Measurements from ENCODE around the gene MTHFD2L.

MTHFD2L gene

GRCh38 chr4:74174421-74174820 is 16.5 kb downstream of the MTHFD2L start:
- Histone ChIP-seq H3K4me1 (ENCODE audit: low read length) (no peaks in the 10 kb centered on the region), H3K27me3 (replicated peaks; ENCODE audit: insufficient read depth, low read length) (no peaks in the 10 kb centered on the region), H3K9me2 (replicated peaks; ENCODE audit: insufficient read depth, low read length) (no peaks in the 10 kb centered on the region), H3K27ac (ENCODE audit: low read length) (no peak overlapping the region), H3F3A (ENCODE audit: insufficient read depth, low read length) (no peaks in the 10 kb centered on the region), H3K36me3 (replicated peaks; ENCODE audit: insufficient read depth, low read length) (no peaks in the 10 kb centered on the region), H3K9ac (ENCODE audit: low read length) (no peak overlapping the region), H2AFZ (ENCODE audit: low read length) (no peak overlapping the region), H3K9me3 (replicated peaks; ENCODE audit: insufficient read depth, low read length) (no peaks in the 10 kb centered on the region), H3K4me2 (ENCODE audit: low read depth, low read length) (no peak overlapping the region), H4K20me1 (ENCODE audit: insufficient read depth, low read length) (no peaks in the 10 kb centered on the region), H3K4me3 (ENCODE audit: low read length) (no peak overlapping the region), H3K79me2 (ENCODE audit: low read length) (no peaks in the 10 kb centered on the region)
- TF ChIP-seq EZH2 (optimal IDR thresholded peaks at IDR 0.05; ENCODE audit: low read depth, low read length) = no peak
- TF ChIP-seq CTCF (IDR thresholded peaks at IDR 0.05; ENCODE audit: low read length) = no peak
- TF ChIP-seq EZH2phosphoT487 (IDR thresholded peaks at IDR 0.05; ENCODE audit: low read length) = no peak
- no peak for DNase-seq

- H4K20me1 ChIP-seq (ENCODE audit: insufficient read depth, low read length) = no peaks in the 10 kb centered on the region
- no peak overlapping the region for H3K27ac ChIP-seq (ENCODE audit: low read length)
- no peak overlapping the region for H2AFZ ChIP-seq (ENCODE audit: low read length)
- DNase-seq = no peak
- H3K9me2 ChIP-seq (replicated peaks; ENCODE audit: insufficient read depth, low read length) = no peaks in the 10 kb centered on the region
- no peak overlapping the region for H3K4me3 ChIP-seq (ENCODE audit: low read length)
- no peaks in the 10 kb centered on the region for H3K79me2 ChIP-seq (ENCODE audit: low read length)
- no peaks in the 10 kb centered on the region for H3K27me3 ChIP-seq (replicated peaks; ENCODE audit: insufficient read depth, low read length)
- no peak overlapping the region for H3K9ac ChIP-seq (ENCODE audit: low read length)
- TF ChIP-seq EZH2 (optimal IDR thresholded peaks at IDR 0.05; ENCODE audit: low read depth, low read length) (no peak), EZH2phosphoT487 (IDR thresholded peaks at IDR 0.05; ENCODE audit: low read length) (no peak), CTCF (IDR thresholded peaks at IDR 0.05; ENCODE audit: low read length) (no peak)
- no peak overlapping the region for H3K4me2 ChIP-seq (ENCODE audit: low read depth, low read length)
- H3F3A ChIP-seq (ENCODE audit: insufficient read depth, low read length) = no peaks in the 10 kb centered on the region
- no peaks in the 10 kb centered on the region for H3K9me3 ChIP-seq (replicated peaks; ENCODE audit: insufficient read depth, low read length)
- H3K36me3 ChIP-seq (replicated peaks; ENCODE audit: insufficient read depth, low read length) = no peaks in the 10 kb centered on the region
- no peaks in the 10 kb centered on the region for H3K4me1 ChIP-seq (ENCODE audit: low read length)
Measured at GRCh38 chr4:74174941-74175340, 17.0 kb downstream of the MTHFD2L start.

GRCh38 chr4:74175379-74175778 is 17.5 kb downstream of the MTHFD2L start:
- Histone ChIP-seq H3K4me3 (ENCODE audit: low read length) (no peak overlapping the region), H3K27me3 (replicated peaks; ENCODE audit: insufficient read depth, low read length) (no peaks in the 10 kb centered on the region), H3K9me2 (replicated peaks; ENCODE audit: insufficient read depth, low read length) (no peaks in the 10 kb centered on the region), H3K9me3 (replicated peaks; ENCODE audit: insufficient read depth, low read length) (no peaks in the 10 kb centered on the region), H3K27ac (ENCODE audit: low read length) (no peak overlapping the region), H3F3A (ENCODE audit: insufficient read depth, low read length) (no peaks in the 10 kb centered on the region), H3K36me3 (replicated peaks; ENCODE audit: insufficient read depth, low read length) (no peaks in the 10 kb centered on the region), H3K4me1 (ENCODE audit: low read length) (no peaks in the 10 kb centered on the region), H2AFZ (ENCODE audit: low read length) (no peak overlapping the region), H3K79me2 (ENCODE audit: low read length) (no peaks in the 10 kb centered on the region), H3K4me2 (ENCODE audit: low read depth, low read length) (no peak overlapping the region), H3K9ac (ENCODE audit: low read length) (no peak overlapping the region), H4K20me1 (ENCODE audit: insufficient read depth, low read length) (no peaks in the 10 kb centered on the region)
- DNase-seq = no peak
- TF ChIP-seq EZH2phosphoT487 (IDR thresholded peaks at IDR 0.05; ENCODE audit: low read length) (no peak), EZH2 (optimal IDR thresholded peaks at IDR 0.05; ENCODE audit: low read depth, low read length) (no peak), CTCF (IDR thresholded peaks at IDR 0.05; ENCODE audit: low read length) (no peak)

All from MM.1S (cell line).